DOHH2 (cell line): ENCODE results near the gene MICAL3.

ENCODE experiments used
- H3F3A ChIP-seq: fragments of 200-600 bp; sonication (generic), shearing (Covaris generic); 2 replicates; pipeline ENCODE4 v1.6.0; 2016; ENCODE audit warnings: antibody characterized with exemption, mild to moderate bottlenecking; ENCODE audit not compliant: control insufficient read depth, insufficient read depth
- H3K27ac ChIP-seq: fragments of 200-600 bp; sonication (generic); 2 replicates; pipeline ENCODE4 v1.5.1; 2014; ENCODE audit warnings: low read depth, mild to moderate bottlenecking, low read length, moderate library complexity
- H3K27me3 ChIP-seq: fragments of 200-600 bp; sonication (generic); 2 replicates; pipeline ENCODE4 v1.6.1; 2014; ENCODE audit warnings: mild to moderate bottlenecking, low read length, mixed read lengths; ENCODE audit not compliant: control insufficient read depth
- H3K36me3 ChIP-seq: fragments of 200-600 bp; sonication (generic); 2 replicates; pipeline ENCODE4 v1.6.1; 2014; ENCODE audit warnings: mild to moderate bottlenecking, low read length, moderate library complexity, mixed read lengths; ENCODE audit not compliant: control insufficient read depth
- H3K4me1 ChIP-seq: fragments of 200-600 bp; sonication (generic); 2 replicates; pipeline ENCODE4 v1.6.1; 2014; ENCODE audit warnings: mild to moderate bottlenecking, low read length, mixed read lengths; ENCODE audit not compliant: control insufficient read depth
- H3K4me2 ChIP-seq: fragments of 200-600 bp; sonication (generic); 2 replicates; pipeline ENCODE4 v1.6.0; 2014; ENCODE audit warnings: mild to moderate bottlenecking, low read length, moderate library complexity
- H3K4me3 ChIP-seq: fragments of 200-600 bp; sonication (generic); 2 replicates; pipeline ENCODE4 v1.5.1; 2014; ENCODE audit warnings: mild to moderate bottlenecking, low read length, mixed read lengths
- H3K79me2 ChIP-seq: fragments of 200-600 bp; sonication (generic); 2 replicates; pipeline ENCODE4 v1.6.1; 2014; ENCODE audit warnings: mild to moderate bottlenecking, low read length, mixed read lengths; ENCODE audit not compliant: control insufficient read depth
- H3K9me2 ChIP-seq: fragments of 200-600 bp; sonication (generic); replicated peaks from 2 replicates; pipeline ENCODE4 v1.6.1; 2014; ENCODE audit warnings: mild to moderate bottlenecking, low read length, mixed read lengths; ENCODE audit not compliant: control insufficient read depth
- H3K9me3 ChIP-seq: fragments of 200-600 bp; sonication (generic); 2 replicates; pipeline ENCODE4 v1.6.1; 2014; ENCODE audit warnings: antibody characterized with exemption, low read length, mixed read lengths; ENCODE audit not compliant: control insufficient read depth, insufficient read depth
- H4K20me1 ChIP-seq: fragments of 200-600 bp; sonication (generic); 2 replicates; pipeline ENCODE4 v1.6.0; 2014; ENCODE audit warnings: low read depth, mild to moderate bottlenecking, antibody characterized with exemption, low read length, moderate library complexity; ENCODE audit not compliant: control insufficient read depth, insufficient read depth
- EZH2phosphoT487 ChIP-seq: fragments of 200-600 bp; sonication (generic); IDR thresholded peaks from 2 replicates; pipeline ENCODE4 v1.6.1; 2017; ENCODE audit warnings: borderline replicate concordance, mild to moderate bottlenecking, antibody characterized with exemption, low read length, moderate library complexity, mixed read lengths
- TF ChIP-seq, protein P1 (sequence below): fragments of 200-600 bp; sonication (generic); IDR thresholded peaks from one replicate; pipeline ENCODE4 v1.5.1; 2014; ENCODE audit warnings: antibody characterized with exemption, mild to moderate bottlenecking, low read depth, low read length; ENCODE audit not compliant: poor library complexity, severe bottlenecking

The MICAL3 gene

DNA sequence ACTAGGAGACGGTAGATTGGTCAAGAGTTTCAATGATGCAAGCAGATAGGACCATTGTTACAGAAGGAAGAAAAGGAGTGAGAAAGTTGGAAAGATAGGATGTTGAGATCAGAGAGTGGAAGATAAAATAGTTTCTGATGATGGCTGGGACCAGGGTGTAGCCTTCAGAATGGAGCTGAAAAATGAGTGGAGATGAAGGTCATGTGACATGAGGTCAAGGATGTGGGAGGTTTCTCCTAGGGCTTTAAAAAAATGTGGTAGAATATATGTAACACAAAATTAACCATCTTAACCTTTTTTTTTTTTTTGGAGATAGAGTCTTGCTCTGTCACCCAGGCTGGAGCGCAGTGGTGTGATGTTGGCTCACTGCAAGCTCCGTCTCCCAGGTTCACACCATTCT is 35.1 kb upstream of the MICAL3 start:
- Histone ChIP-seq H3K4me1 (peaks cover 25% of the 10 kb centered on the region), H3K27me3 (no peaks in the 10 kb centered on the region), H4K20me1 (no peaks in the 10 kb centered on the region), H3K4me2 (no peak overlapping the region), H3K9me3 (no peaks in the 10 kb centered on the region), H3K79me2 (no peaks in the 10 kb centered on the region), H3K9me2 (no peaks in the 10 kb centered on the region), H3F3A (no peaks in the 10 kb centered on the region), H3K4me3 (no peak overlapping the region), H3K36me3 (no peaks in the 10 kb centered on the region), H3K27ac (no peak overlapping the region)
- TF ChIP-seq, protein P1, sequence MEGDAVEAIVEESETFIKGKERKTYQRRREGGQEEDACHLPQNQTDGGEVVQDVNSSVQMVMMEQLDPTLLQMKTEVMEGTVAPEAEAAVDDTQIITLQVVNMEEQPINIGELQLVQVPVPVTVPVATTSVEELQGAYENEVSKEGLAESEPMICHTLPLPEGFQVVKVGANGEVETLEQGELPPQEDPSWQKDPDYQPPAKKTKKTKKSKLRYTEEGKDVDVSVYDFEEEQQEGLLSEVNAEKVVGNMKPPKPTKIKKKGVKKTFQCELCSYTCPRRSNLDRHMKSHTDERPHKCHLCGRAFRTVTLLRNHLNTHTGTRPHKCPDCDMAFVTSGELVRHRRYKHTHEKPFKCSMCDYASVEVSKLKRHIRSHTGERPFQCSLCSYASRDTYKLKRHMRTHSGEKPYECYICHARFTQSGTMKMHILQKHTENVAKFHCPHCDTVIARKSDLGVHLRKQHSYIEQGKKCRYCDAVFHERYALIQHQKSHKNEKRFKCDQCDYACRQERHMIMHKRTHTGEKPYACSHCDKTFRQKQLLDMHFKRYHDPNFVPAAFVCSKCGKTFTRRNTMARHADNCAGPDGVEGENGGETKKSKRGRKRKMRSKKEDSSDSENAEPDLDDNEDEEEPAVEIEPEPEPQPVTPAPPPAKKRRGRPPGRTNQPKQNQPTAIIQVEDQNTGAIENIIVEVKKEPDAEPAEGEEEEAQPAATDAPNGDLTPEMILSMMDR, result no peak
- TF ChIP-seq EZH2phosphoT487, result no peak

DNA sequence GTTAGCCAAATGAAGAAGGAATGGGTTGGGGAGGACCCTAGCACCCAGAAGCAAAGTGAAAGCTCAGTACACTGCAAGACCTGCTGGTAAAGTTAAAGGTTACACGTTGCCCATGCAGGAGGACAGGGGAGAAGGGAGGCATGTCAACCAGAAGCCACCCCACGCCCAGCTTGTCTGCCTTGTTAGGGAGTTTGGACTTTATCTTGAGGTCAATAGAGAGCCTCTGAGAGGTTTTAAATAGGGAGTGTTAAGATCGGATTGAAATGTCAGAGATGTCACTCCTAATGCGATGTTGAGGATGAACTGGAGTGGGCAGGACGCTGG is 34.7 kb upstream of the MICAL3 start:
- no peaks in the 10 kb centered on the region for H3K9me3 ChIP-seq
- H3F3A ChIP-seq, result no peaks in the 10 kb centered on the region
- no peaks in the 10 kb centered on the region for H3K36me3 ChIP-seq
- peaks cover 22% of the 10 kb centered on the region for H3K4me1 ChIP-seq
- TF ChIP-seq EZH2phosphoT487, result no peak
- TF ChIP-seq, protein P1, result no peak
- no peaks in the 10 kb centered on the region for H3K79me2 ChIP-seq
- no peaks in the 10 kb centered on the region for H3K9me2 ChIP-seq
- H3K27me3 ChIP-seq, result no peaks in the 10 kb centered on the region
- no peak overlapping the region for H3K4me3 ChIP-seq
- H3K27ac ChIP-seq, result no peak overlapping the region
- H4K20me1 ChIP-seq, result no peaks in the 10 kb centered on the region
- H3K4me2 ChIP-seq, result no peak overlapping the region

DNA sequence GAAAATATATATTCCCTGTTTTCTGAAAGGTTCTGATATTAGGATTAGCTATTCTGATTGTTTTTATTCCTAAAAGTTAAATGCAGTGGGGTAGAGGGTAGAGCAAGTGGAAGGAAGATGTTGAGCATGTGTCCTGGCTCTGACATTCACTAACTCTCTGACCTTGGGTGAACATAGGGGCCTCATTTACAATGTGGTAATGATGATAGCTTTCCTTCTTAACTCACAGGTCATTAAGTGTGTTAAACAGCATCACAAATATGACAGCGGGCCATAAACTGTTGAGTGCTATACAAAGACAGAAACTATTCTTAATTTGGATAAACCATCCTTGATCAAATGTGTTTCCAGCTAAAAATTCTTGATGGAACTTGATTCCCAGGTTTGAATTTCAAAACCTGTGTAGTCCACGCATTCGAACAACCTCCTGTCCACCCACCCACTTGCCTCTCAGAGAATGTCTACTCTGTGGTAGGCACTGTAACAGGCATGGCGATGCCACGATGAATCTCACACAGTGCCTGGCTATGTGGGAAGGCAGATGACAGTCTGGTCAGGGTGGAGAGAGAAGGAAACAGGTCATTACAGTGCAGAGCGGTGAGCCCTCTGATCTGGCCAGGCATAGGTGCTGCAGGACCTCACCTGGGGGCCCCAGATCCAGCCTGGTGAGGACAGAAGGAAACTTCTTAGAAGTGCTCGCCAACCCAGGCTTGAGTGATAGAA is 34.2 kb upstream of the MICAL3 start:
- H3K4me1 ChIP-seq, result peaks cover 22% of the 10 kb centered on the region
- no peak overlapping the region for H3K4me3 ChIP-seq
- no peaks in the 10 kb centered on the region for H3F3A ChIP-seq
- no peaks in the 10 kb centered on the region for H3K36me3 ChIP-seq
- H3K9me3 ChIP-seq, result no peaks in the 10 kb centered on the region
- no peak overlapping the region for H3K27ac ChIP-seq
- H4K20me1 ChIP-seq, result no peaks in the 10 kb centered on the region
- no peak overlapping the region for H3K4me2 ChIP-seq
- no peaks in the 10 kb centered on the region for H3K27me3 ChIP-seq
- no peaks in the 10 kb centered on the region for H3K9me2 ChIP-seq
- no peaks in the 10 kb centered on the region for H3K79me2 ChIP-seq
- TF ChIP-seq EZH2phosphoT487, result no peak
- TF ChIP-seq, protein P1, result no peak
